SU-DHL-6 (cell line): ENCODE data around the gene EXOC2.

Source experiments
- CTCF ChIP-seq: fragments of 200-600 bp; sonication (generic); IDR thresholded peaks from one replicate; pipeline ENCODE4 v1.5.1; 2017; ENCODE audit warnings: antibody characterized with exemption, mild to moderate bottlenecking, low read length, moderate library complexity; ENCODE audit not compliant: insufficient read depth, poor library complexity, severe bottlenecking
- EZH2phosphoT487 ChIP-seq: fragments of 200-600 bp; sonication (generic), shearing (Covaris generic); conservative IDR thresholded peaks from 2 replicates; pipeline ENCODE4 v1.6.1; 2018; ENCODE audit warnings: mild to moderate bottlenecking, antibody characterized with exemption, low read length, moderate library complexity, mixed read lengths

GRCh38 chr6:504446-504980 is 188.4 kb downstream of the EXOC2 start:
- TF ChIP-seq CTCF, result no peak
- TF ChIP-seq EZH2phosphoT487, result no peak
